GM21390 (cell line): ENCODE results near the gene PDXK.

Source experiments
- ATAC-seq: cut with Tn5 transposase; IDR thresholded peaks from one replicate; pipeline ENCODE4 v1.9.1; 2021; ENCODE audit not compliant: unreplicated experiment

The PDXK gene

GRCh38 chr21:43801006-43801783 lies 82.3 kb downstream of the PDXK start:
- ATAC-seq = no peak

DNA sequence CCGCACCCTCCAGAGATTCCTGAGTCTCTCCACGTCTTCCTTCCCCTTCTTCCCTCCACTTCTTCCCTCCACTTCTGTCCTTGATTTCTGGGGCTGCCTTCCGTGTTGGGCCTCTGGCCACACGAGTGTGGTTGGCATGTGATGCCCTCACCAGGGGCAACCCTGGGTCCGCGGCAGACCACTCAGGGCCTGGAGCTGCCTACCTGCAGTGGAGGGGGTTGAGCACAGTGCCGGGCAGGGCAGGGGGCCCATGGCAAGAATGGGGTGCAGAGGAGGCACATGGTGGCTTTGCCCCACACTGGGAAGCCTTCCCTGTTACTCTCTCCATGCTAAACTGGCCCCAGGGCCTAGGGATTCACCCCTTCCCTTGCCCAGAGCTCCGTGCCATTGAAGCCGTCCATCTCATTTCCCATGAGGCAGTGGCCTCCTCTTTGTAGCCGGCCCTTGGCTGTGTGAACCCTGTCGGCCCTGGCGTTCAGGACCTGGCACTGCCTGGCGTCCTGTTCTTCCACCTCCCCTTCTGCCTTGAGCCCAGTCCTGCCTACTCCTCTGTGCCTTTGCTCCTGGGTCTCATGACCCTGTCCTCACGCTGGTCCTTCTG lies 83.9 kb downstream of the PDXK start:
- no peak for ATAC-seq

GRCh38 chr21:43803558-43804300 lies 84.8 kb downstream of the PDXK start:
- no peak for ATAC-seq

- peak; percentile 81 for ATAC-seq
These were observed 86.4 kb downstream of the PDXK start for GRCh38 chr21:43805275-43805800.

- no peak for ATAC-seq
These were observed 87.2 kb downstream of the PDXK start for GRCh38 chr21:43806017-43806710.

DNA sequence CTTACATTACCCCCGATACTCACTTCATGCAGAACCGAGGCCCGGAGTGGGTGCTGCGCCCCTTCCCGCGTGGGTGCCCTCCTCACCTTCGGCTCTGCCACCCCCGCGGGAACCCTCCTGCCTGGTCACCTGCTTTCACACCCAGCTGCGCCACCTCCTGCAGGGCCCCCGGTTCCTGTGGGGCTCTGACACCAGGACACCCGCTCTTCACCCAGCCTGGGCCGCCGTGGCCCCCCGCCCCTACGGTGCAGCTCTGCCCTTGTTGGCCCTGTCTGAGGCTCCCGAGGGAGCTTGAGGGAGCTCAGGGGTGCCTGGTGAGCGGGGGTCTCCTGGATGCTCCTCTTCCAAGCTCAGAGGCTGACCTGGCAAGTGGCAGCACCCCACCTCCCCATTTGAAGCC lies 89.4 kb downstream of the PDXK start:
- ATAC-seq = no peak

DNA sequence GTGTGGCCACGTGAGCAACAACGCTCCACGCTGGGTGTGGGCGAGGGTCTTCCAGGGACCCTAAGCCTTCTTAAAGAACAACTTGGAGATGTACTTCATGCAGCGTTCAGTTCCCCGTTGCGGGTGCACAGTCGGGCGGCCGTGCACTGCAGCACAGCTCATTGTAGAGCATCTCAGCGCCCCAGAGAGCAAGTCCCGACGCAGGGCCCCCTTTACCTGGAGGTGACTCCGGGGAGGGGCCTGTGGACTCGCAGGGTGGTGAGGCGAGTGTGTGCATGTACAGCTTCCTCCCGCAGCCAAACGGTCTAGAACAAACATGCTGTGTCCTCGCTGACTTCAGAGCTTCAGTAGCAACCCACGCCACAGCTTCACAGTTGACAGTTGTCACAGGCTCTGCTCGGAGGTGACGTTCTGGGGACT lies 89.9 kb downstream of the PDXK start:
- ATAC-seq = no peak

GRCh38 chr21:43809346-43809799 lies 90.4 kb downstream of the PDXK start:
- ATAC-seq = no peak

DNA sequence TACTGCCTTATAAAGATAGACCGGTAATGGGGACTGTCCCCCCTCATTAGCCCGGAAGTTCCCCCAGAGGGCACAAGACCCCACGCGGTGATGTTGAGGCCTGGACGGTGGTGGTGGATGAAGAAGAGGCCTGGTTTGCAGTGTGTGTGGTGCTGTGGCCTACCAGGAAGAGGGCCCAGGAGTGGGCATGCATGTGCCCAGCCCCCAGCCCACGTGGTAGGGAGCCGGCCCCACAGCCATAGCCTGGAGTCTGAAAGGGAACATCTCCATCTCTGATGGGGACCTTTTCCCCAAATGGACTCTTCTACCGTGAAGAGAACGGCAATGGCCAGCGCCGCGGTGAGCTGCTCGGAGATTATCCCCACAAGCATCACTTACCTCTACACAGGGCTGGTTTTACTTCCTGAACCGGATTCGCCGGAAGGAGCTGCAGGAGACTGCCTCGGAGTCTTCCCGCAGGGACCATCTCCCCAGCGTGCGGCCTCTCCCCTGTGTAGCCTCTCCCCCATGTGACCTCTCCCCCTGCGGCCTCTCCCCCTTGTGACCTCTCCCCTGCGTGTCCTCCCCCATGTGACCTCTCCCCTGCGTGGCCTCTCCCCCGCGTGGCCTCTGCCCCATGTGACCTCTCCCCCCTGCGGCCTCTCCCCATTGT lies 91.0 kb downstream of the PDXK start:
- ATAC-seq = no peak

GRCh38 chr21:43810505-43811261 lies 91.8 kb downstream of the PDXK start:
- ATAC-seq = peak; percentile 77

DNA sequence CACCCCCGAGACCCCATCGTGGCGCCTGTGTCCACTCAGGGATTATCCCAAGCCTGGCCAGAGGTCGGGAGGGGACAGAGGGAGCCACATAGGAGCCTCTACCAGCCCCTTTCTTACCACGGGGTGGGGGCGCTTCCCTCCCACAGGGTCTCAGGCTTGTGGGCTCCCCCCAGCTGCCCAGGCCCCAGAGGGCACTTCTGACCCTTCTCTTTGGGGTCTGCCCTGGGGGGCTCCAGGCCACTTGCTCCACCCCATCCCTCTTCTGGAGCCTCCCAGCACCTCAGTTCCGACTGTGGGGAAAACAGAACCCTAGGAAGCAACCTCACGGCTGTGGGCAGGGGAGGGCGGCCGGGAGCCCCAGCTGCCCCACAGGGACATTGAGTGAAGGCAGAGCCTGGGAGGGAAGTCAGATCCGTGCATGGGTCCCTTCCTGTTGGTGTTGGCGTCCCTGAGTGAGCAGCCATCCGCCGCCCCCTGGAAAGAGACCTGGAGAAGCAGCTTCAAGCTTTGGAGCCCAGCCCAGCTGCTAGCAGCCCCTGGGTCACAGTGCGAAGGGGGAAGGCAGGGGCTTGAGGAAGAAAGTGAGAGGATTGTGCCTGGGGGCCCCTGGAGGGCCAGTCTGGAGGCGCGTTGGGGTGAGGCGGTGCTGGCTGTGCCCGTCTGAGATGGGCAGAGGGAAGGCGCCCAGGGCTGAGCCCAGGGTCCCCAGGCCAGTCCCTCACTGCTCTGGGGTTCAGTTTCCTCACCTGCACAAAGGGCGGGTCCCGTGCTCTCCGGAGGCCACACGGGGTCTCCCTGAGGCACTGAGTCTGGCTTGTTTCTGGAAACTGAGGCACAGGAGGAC lies 92.6 kb downstream of the PDXK start:
- no peak for ATAC-seq
